IPS-18c (cell line): ENCODE data around the gene LRRC45.
A peak's percentile ranks its signal among the peaks of the same experiment; 100 is the strongest.
"Not testable (repeated sequence)": the region's sequence is repeated elsewhere in the genome, so short reads cannot be mapped to it uniquely, and the experiment has no call there.

Source experiments
- H3K4me3 ChIP-seq: 2 replicates; pipeline ENCODE4 v1.7.0; 2013; ENCODE audit warnings: low read depth, mild to moderate bottlenecking, low read length, moderate library complexity; ENCODE audit not compliant: insufficient read depth
- H3K9me3 ChIP-seq: one replicate; pipeline ENCODE4 v1.6.1; 2013; ENCODE audit warnings: mild to moderate bottlenecking, low read length, moderate library complexity; ENCODE audit not compliant: control insufficient read depth, insufficient read depth

Gene LRRC45

DNA sequence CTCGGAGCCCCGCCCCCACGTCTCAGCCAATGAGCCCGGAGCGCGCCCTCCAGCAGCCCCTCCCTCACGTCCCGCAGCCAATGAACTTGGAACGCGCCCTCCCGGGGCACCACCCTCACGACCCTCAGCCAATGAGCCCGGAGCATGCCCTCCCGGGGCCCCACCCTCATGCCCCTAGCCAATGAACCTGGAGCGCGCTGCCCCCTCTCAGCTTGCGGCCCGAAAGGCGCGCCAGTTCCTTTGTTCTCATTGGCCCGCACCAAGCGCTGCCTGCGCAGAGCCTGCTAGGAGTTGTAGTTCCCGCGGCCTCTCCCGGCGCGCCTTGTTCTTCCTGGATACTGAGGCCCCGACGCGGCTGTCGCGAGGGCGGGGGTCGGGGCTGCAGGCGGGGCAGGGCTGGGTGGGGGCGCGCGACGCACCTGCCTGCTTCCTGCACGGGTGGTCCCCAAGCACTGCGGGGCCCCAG is at the start of gene LRRC45:
LRRC45 (plus strand) TSS at position 325 of the 466 bp plus-strand sequence. CDS start 339 bp downstream, outside the sequence.
- peak within 1 kb of the TSS; percentile 84 for H3K4me3 ChIP-seq
- no peaks in the 10 kb centered on the region for H3K9me3 ChIP-seq

DNA sequence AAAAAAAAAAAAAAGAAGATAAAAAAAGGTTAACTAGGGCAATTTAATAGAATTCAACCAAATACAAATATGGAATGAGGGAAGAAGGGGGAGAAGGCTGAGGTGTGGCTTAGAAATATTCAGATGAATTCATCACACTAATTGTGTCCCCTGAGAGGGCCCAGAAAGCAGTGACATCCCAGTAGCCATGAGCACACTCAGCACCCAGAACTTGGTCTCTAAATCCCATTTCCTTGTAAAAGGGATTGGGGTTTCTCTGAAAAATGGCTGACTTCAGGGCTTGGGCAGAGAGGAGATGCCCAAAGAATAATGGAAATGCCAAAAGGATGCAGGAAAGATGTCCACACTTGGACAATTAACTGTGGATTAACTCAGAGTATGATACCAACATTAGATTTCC is 49.7 kb upstream of the LRRC45 start:
- no peak overlapping the region for H3K4me3 ChIP-seq
- peaks cover 2% of the 10 kb centered on the region for H3K9me3 ChIP-seq

DNA sequence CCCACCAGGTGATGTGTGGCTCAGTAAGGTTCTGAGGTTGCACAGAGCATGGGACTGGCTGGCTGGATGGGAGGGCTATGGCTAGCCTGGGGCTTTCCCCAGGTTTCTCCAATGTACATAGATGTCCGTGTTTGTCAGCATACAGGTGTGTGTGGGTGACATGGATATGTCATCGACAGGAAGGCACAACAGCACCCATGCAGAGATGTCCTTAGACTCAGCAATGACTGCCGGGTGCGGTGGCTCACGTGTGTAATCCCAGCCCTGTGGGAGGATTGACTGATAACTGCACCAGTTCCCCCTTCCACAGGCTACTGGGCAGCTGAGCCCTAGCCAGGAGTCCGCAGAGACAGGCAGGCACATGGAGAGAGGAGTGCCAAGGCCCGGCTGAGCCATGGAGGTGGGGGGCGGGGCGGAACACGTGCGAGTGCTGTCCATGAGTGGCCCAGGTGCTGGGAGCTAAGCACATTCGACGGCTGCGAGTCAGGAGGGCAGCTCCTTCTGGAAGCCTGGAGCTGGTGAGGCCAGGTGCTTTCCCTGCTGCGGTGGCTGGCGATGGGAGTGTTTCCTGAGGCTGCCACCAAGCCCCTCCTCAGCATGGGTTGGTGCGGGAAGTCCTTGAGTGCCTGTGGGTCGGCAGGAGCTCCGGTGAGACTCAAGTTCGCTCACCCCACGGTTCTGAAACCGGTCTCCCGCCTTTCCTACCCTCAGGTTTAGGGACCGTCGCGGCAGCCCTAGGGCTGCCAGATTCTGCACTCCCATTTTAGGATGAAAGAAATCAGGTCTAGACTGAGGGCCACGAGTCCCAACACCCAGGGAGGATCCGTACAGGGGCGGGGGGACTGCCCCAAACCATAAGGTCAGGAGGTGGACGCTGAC is 46.5 kb upstream of the LRRC45 start:
- Histone ChIP-seq H3K9me3 (peaks cover 2% of the 10 kb centered on the region), H3K4me3 (peak overlapping the region; percentile 84)

- H3K4me3 ChIP-seq = peak within 1 kb of the TSS; percentile 84
- peaks cover 2% of the 10 kb centered on the region for H3K9me3 ChIP-seq
Measured at GRCh38 chr17:81977211-81977808, 45.8 kb upstream of the LRRC45 start, which contains the start of gene ASPSCR1. Gene ASPSCR1 (plus strand): TSS chr17:81977629. CDS start chr17:81977647, 18 bp downstream.

DNA sequence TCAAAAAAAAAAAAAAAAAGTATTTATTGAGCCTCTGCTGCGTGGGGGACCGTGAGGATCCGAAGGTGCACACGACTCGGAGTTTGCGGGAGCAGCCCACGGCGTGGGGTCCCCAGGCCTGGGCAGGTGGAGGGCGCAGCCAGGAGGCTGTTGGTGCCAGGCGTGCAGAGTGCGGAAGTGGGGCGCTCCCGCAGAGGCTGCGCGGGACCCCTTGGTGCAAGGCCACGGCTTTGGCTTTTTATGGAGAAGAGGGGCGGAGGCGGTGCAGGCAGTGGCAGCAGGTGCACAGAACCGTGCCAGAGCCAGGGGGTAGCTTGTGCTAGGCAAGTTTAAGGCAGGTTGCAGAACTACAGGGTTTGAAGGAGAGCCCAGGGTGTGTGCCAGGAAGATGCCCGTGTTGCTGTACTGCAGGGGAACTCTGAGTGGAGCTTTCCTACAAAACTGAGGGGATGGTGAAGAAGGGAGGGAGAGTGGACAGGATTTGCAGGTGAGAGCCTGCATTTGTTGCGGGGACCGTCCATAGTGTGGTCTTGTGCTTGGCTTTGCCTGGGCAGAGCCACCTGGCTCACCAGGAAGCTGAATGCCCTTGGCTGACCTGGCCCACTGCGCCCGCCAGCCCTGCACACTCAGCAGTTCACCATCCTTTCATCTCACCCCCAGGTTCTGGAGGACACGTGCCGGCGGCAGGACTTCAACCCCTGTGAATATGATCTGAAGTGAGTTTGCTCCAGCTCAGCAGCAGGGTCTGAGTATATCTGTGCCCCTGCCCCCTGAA is 44.4 kb upstream of the LRRC45 start:
- H3K9me3 ChIP-seq = peaks cover 2% of the 10 kb centered on the region
- no peak overlapping the region; the same call in 1 of the 2 replicates for H3K4me3 ChIP-seq

DNA sequence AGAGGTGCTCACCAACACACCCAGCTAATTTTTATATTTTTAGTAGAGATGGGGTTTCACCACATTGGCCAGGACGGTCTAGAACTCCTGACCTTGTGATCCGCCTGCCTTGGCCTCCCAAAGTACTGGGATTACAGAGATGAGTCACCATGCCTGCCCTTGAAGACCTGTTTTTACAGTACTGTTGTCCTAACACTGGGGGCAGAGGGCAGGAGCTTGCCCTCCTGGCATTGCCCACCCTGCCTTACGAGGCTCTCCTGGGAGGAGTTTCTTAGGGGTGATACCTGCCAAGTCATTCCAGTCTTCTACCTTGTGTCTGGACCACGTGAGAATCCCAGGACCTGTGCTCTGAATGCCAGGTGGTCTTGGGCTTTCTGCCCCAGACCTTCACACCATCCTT is 43.0 kb upstream of the LRRC45 start:
- Histone ChIP-seq H3K4me3 (no peak overlapping the region), H3K9me3 (no peaks in the 10 kb centered on the region)

GRCh38 chr17:81980707-81981343 is 42.3 kb upstream of the LRRC45 start:
- Histone ChIP-seq H3K9me3 (no peaks in the 10 kb centered on the region), H3K4me3 (no peak overlapping the region)

DNA sequence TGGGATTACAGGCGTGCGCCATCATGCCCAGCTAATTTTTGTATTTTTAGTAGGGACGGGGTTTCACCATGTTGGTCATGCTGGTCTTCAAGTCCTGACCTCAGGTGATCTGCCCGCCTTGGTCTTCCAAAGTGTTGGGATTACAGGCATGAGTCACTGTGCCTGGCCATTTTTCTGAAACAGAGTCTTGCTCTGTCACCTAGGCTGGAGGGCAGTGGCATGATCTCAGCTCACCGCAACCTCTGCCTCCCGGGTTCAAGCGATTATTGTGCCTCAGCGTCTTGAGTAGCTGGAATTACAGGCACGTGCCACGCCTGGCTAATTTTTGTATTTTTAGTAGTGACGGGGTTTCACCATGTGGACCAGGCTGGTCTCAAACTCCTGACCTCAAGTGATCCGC is 41.6 kb upstream of the LRRC45 start:
- not testable (repeated sequence) for H3K4me3 ChIP-seq, H3K9me3 ChIP-seq

DNA sequence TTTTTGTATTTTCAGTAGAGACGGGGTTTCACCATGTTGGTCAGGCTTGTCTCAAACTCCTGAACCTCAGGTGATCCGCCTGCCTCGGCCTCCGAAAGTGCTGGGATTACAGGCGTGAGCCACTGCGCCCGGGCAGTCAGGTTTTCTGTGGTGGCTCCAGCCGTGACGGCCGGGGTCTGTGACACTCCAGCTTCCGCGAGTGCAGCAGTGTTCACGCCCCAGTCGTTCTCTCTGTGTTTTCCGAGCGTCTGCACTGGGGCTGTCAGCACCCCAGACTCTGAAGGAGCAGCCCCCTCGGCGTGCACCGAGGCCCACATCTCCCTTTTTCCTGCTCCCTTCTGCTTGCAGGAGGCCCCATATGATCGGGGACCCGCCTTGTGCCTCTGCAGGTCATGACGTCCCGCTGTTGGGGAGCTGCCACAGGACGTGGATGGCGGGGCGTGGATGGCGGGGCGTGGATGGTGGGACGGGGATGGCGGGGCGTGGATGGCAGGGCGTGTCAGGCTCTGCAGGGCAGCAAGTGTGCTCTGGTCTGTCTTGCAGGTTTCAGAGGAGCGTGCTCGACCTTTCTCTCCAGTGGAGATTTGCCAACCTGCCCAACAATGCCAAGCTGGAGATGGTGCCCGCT is 40.0 kb upstream of the LRRC45 start:
- Histone ChIP-seq H3K4me3 (no peak overlapping the region), H3K9me3 (no peaks in the 10 kb centered on the region)

- no peaks in the 10 kb centered on the region for H3K9me3 ChIP-seq
- no peak overlapping the region for H3K4me3 ChIP-seq
Measured at GRCh38 chr17:81983639-81984373, 39.3 kb upstream of the LRRC45 start.

DNA sequence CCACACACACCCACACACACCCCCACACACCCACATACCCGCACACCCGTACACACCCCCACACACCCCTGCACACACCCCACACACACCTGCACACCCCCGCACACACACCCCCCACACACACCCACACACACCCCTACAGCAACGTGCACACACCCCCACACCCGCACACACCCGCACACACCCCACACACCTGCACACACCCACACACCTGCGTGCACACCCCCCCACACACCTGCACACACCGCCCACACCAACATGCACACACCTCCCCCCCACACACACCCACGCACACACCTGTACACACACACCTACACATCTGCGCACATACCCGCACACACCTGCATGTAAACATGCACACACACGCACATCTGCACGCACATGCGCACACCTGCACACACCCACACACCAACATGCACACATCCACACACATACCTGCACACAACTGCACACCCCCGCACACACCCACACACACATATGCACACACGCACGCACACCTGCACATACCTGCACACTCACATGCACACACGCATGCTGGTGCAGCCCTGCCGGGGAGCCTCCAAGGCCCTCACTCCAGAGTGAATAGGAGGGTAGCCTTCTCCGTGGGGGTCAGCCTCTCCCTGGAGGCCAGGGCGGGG is 38.2 kb upstream of the LRRC45 start:
- no peaks in the 10 kb centered on the region for H3K9me3 ChIP-seq
- no peak overlapping the region for H3K4me3 ChIP-seq

DNA sequence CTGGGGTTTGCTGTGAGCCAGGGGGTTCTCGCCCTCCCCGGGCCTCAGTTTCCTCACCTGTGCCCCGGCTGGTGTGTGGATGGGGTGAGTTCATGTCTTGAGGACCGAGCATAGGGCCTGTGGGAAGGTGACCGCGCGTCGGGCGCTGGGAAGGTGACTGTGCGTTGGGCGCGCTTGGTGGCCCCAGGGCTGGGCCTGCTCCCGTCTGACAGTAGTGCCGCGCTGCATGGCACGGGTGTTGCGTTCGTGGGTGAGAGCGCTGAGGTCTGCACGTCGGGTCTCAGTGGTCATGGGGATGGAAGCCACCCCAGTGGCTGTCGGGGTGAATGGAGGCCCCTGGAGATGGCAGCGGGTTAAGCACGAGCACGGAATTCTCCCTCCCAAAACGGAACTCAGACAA is 36.5 kb upstream of the LRRC45 start:
- Histone ChIP-seq H3K9me3 (no peaks in the 10 kb centered on the region), H3K4me3 (no peak overlapping the region)

GRCh38 chr17:81987161-81987770 is 35.8 kb upstream of the LRRC45 start:
- H3K9me3 ChIP-seq = no peaks in the 10 kb centered on the region
- H3K4me3 ChIP-seq = no peak overlapping the region

DNA sequence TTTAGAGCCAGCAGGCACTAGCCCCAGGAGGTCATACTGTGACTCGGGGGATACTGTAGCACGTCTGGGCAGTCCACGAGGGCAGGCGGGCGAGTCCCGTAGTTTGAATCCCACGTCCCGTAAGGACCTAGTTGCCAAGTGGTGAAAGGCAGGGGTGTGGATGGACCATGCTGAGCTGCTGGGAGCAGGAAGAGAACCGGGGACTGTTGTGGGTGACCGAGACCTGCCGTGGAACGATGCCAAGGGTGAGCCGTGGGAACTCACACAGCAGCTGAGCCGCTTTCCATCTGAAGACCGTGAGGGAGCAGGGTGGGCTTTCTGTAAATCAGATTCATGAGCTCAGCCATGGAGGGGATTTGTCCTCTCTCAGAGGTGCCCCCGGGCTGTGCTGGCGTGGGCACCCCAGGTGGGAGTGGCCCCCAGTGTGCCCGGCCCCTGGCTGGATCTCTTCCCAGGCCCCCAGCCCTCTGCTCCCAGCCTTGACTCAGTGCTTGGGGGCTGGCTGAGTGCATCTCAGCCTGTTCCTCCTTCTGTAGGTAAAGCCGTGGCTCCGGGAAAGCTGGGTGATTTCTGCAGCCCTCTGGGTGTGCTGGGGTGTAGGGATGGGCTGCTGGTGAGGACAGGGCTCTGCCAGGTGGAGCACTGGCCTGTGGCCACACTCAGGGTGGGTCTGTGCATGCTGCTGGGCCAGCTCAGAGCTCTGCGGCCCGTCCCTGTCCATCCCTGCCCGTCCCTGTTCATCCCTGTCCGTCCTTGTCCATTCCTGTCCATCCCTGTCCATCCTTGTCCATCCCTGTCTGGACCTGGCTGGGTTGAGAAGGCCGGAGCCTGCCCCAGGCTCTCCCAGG is 32.0 kb upstream of the LRRC45 start:
- Histone ChIP-seq H3K4me3 (no peak overlapping the region), H3K9me3 (no peaks in the 10 kb centered on the region)
